Gastroesophageal sphincter (tissue), 4 donors: ENCODE results near the gene LAG3. TPM values are rescaled to one million over a fixed set of nuclear protein-coding genes. Genes with fewer than 3 reads are reported as not detected.

ENCODE experiments used
- ATAC-seq: fragments of 150-250 bp; one replicate; pipeline ENCODE4 v1.9.1; 2016; ENCODE audit warnings: mild to moderate bottlenecking, moderate library complexity
- H3K27ac ChIP-seq, 4 donors: fragments of 200-600 bp; sonication (generic) in 3 of 4; 1 replicate in 3 of 4; 2 replicates in 1 of 4; pipeline ENCODE4 v1.5.1; 2016 to 2019
- H3K27me3 ChIP-seq: fragments of 200-600 bp; sonication (generic); one replicate; pipeline ENCODE4 v1.5.1; 2019
- H3K36me3 ChIP-seq, 2 donors: fragments of 200-600 bp; sonication (generic); one replicate each; pipeline ENCODE4 v1.5.1; 2019; ENCODE audit warnings: control low read depth in 1 of 2
- H3K4me1 ChIP-seq, 3 donors: fragments of 200-600 bp; sonication (generic); 1 replicate in 2 of 3; 2 replicates in 1 of 3; pipeline ENCODE4 v1.5.1; 2016 to 2019; ENCODE audit warnings: control low read depth in 2 of 3
- H3K4me3 ChIP-seq, 2 donors: fragments of 200-600 bp; sonication (generic); one replicate each; pipeline ENCODE4 v1.5.1; 2019; ENCODE audit warnings: mild to moderate bottlenecking in 1 of 2, moderate library complexity in 1 of 2
- H3K9me3 ChIP-seq, 3 donors: fragments of 200-600 bp; sonication (generic); one replicate each; pipeline ENCODE4 v1.5.1; 2017 to 2019; ENCODE audit warnings: control low read depth in 2 of 3
- EP300 ChIP-seq: sonication (generic); formaldehyde crosslinking; IDR thresholded peaks from one replicate; pipeline ENCODE4 v1.6.1; 2017; ENCODE audit warnings: antibody characterized with exemption, mild to moderate bottlenecking
- POLR2A ChIP-seq, 2 donors: fragments of 450-650 bp; IDR thresholded peaks; one replicate each; pipeline ENCODE4 v1.6.1; 2017; ENCODE audit warnings: antibody characterized with exemption in 2 of 2, mild to moderate bottlenecking in 2 of 2, moderate library complexity in 1 of 2
- POLR2AphosphoS5 ChIP-seq: sonication (generic); formaldehyde crosslinking; IDR thresholded peaks from one replicate; pipeline ENCODE4 v1.6.1; 2017; ENCODE audit warnings: antibody characterized with exemption
- WGBS, 2 donors: methylation state at CpG; one replicate each; pipeline ENCODE4 v1.1.5; 2018; ENCODE audit warnings: low coverage in 1 of 2; 5-methylcytosine and 5-hydroxymethylcytosine counted together
- total RNA-seq, 4 donors: library from RNA; depleted of rRNA; stranded (reverse); fragments of >200 nt; gene quantifications; one replicate each; pipeline ENCODE4 v1.1.0, GENCODE V29; 2016
- TF ChIP-seq, protein P1 (sequence below), 4 experiments: fragments of 200-600 bp in 2 of 4; fragments of 450-650 bp in 2 of 4; sonication (generic) in 1 of 4; IDR thresholded peaks; one replicate each; pipeline ENCODE4 v1.5.1; 2017 to 2019; ENCODE audit warnings: antibody characterized with exemption in 4 of 4, mild to moderate bottlenecking in 2 of 4, moderate library complexity in 2 of 4

Gene LAG3
- total RNA-seq, 4 donors from 2014 or later = 0.30 to 3.0 (median 1.9) TPM

DNA sequence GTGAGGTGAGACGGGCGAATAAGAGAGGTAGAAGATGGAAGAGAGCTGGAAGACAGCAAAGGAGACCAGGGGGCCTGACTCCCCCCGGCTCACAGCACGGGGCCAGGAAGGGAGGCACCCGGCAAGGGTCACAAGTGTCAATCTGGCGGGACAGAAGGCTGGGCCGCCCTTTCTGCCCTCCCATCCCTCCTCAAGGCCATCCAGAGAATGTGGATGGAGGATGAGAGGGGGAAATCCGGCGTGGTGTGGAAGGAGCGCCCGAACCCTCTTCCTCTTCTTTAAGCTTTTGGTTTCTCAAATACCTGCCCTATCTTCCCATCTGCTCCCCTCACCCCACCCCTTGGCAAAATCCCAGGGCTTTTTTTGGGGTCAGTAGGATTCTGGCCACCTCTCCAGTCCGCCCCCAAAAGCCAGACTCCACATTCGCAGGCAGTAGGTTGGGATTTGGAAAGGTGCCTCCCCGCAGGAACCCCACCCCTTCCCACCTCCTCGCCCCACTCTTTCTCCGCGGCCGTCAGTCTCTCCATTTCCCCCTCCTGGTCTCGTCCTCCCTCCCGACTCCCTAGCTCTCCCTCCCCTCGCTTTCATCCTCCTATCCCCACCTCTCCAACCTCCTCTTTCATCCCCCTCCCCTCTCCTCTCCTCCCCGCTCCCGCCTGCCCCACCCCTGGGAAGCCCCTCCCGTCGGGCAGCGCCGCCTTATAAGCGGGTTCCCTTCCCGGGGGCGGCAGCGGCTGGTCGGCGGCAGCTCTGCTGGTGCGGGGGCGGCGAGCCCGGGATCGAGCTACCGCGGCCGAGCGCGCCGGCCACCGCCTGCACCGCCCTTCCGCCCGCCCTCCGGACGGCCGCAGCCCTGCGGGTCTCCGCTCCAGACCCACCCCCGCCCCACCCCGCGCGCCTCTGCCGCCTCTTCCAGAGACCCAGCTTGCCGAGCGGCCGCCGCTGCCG is 6.4 kb upstream of the LAG3 start, which contains the start of gene PTMS:
Gene PTMS, plus strand, starts transcription at position 730 of the 948 bp plus-strand sequence. CDS start 343 bp downstream, outside the sequence.
- Histone ChIP-seq H3K9me3 (no peaks in the 10 kb centered on the region), H3K27ac (peak within 1 kb of the TSS; percentile 89 to 99 (median 97)), H3K4me3 (peak within 1 kb of the TSS; percentile 57 to 91), H3K4me1 (peaks cover 0 to 72% (median 40%) of the 10 kb centered on the region in 3 donors), H3K36me3 (peaks cover 0 to 17% of the 10 kb centered on the region in 2 donors), H3K27me3 (no peaks in the 10 kb centered on the region)
- peak; percentile 66 for ATAC-seq
- TF ChIP-seq POLR2A (IDR thresholded peaks at IDR 0.05) (peak; percentile 92 to 94), POLR2AphosphoS5 (peak; percentile 89), EP300 (no peak)
- TF ChIP-seq, protein P1, sequence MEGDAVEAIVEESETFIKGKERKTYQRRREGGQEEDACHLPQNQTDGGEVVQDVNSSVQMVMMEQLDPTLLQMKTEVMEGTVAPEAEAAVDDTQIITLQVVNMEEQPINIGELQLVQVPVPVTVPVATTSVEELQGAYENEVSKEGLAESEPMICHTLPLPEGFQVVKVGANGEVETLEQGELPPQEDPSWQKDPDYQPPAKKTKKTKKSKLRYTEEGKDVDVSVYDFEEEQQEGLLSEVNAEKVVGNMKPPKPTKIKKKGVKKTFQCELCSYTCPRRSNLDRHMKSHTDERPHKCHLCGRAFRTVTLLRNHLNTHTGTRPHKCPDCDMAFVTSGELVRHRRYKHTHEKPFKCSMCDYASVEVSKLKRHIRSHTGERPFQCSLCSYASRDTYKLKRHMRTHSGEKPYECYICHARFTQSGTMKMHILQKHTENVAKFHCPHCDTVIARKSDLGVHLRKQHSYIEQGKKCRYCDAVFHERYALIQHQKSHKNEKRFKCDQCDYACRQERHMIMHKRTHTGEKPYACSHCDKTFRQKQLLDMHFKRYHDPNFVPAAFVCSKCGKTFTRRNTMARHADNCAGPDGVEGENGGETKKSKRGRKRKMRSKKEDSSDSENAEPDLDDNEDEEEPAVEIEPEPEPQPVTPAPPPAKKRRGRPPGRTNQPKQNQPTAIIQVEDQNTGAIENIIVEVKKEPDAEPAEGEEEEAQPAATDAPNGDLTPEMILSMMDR (IDR thresholded peaks at IDR 0.05) = no peak
- WGBS, 2 donors = 3 to 12% methylated on average over 16 of the region's 63 CpGs

DNA sequence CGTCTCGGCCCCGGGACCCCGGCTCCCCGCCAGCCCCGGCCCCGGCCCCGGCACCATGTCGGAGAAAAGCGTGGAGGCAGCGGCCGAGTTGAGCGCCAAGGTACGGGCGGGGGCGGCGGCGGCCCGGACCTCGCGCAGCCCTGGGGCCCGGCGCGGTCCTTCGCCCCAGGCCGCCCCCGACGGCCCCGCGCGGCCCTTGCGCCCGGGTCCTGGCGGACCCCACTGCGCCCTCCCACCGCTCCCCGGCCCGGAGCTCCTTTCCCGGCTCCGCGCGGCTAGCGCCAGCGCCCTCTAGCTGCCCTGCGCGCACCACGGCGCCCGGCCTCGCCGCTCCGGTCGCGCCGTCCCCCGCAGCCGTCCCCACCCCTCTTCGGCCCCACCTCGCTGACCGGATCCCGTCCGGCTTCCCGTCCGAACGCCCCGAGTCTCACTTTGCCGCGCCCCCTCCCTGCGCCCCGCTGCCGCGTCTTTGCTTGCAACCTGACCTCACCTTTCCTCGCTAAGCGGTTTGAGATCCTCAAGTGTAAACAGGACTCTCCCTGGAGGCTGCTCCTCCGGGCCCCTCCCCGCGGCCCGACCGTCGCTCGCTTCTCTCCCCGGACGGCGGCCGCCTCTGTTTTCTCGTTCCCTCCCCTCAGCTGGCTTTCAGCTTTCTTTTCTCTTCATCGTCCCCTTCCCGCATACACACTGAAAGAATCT is 5.5 kb upstream of the LAG3 start:
- Histone ChIP-seq H3K4me3 (peak overlapping the region; percentile 57 to 91), H3K4me1 (peaks cover 0 to 81% (median 47%) of the 10 kb centered on the region in 3 donors), H3K27ac (peak overlapping the region; percentile 89 to 99 (median 97)), H3K36me3 (peaks cover 0 to 22% of the 10 kb centered on the region in 2 donors), H3K27me3 (no peaks in the 10 kb centered on the region), H3K9me3 (no peaks in the 10 kb centered on the region)
- 0 to 1% methylated on average over 22 to 32 of the region's 88 CpGs for WGBS, 2 donors
- TF ChIP-seq EP300 (no peak), POLR2A (IDR thresholded peaks at IDR 0.05) (peak; percentile 15 to 16), POLR2AphosphoS5 (peak; percentile 35)
- TF ChIP-seq, protein P1 (IDR thresholded peaks at IDR 0.05) = peak in 3 of 4 experiments; percentile 85 to 87 (median 87)
- ATAC-seq = peak; percentile 63

DNA sequence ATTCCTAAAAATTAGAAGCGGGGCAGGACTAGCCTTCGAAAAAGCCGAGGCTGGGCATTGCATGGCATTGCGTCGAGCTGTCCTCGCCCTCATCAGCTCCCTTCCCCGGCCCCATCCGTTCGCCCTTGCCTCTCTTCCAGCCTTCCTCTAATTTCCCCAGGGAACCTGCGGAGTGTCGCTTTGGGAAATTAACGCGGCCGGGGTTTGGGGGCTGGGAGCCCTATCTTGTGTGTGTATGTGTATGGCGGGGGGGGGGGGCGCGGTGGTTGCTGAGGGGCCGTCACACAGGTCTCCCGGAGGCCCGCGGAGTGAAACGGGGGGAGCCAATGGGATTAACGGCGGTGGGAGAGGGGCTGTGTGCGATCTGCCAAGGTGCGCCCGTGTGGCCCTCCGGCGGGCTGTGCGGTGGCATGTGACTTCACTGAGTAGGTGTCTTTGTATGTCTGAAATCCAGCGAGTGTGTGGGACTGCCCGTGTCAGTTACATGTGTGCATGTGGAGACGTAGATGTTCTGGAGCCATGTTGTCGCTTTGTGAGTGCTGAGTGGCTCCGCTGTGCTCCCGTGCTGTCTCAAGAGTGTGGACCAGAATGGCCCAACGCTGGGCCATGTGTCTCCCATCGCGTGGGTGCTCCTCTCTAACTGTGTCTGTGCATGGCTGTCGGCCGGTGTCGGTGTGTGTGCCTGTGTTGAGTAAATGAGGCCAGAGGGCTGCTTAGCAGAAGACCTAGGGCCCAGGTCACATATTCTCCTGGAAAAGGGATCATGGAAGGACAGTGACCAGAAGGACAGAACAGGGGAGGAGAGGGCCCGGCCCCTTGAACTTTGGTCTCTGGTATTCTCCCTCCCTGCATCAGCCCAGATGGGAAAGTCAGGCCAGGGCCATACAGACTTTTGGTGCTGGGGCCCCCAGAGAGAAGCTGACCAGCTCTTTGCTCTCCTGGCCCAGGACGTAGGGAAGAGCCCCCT is 4.7 kb upstream of the LAG3 start:
- H3K9me3 ChIP-seq = no peaks in the 10 kb centered on the region
- peak overlapping the region; percentile 89 to 99 (median 97) for H3K27ac ChIP-seq
- no peak for TF ChIP-seq POLR2AphosphoS5
- TF ChIP-seq POLR2A (IDR thresholded peaks at IDR 0.05) = no peak
- TF ChIP-seq, protein P1 (IDR thresholded peaks at IDR 0.05) = no peak
- TF ChIP-seq EP300 = no peak
- no peaks in the 10 kb centered on the region for H3K27me3 ChIP-seq
- H3K36me3 ChIP-seq = peaks cover 0 to 22% of the 10 kb centered on the region in 2 donors
- peak overlapping the region; percentile 57 to 91 for H3K4me3 ChIP-seq
- 1 to 8% methylated on average over 16 to 19 of the region's 44 CpGs for WGBS, 2 donors
- no peak for ATAC-seq
- H3K4me1 ChIP-seq = peaks cover 0 to 88% (median 54%) of the 10 kb centered on the region in 3 donors

DNA sequence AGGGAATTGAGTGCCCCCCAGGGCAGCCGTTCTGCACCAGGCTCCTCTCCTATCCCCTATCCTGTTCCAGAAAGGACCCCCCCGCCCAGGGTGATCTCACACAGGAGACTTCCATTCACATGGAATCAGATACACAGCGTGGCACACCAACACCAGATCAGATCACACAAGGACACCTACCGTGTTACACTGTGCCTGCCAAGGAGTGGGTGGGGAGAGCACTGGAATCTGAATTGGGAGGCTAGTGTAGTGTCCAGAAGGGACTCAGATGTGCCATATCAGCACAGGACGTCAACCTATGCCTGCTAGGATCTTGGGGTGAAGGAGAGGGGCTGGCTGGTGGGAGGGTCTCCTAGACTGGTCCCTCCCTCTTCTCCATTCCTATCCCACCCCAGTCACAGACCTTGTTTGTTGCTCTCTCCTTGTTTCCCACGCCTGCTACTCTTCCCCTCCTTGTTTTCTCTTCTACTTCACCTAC is 3.8 kb upstream of the LAG3 start:
- no peak for TF ChIP-seq EP300
- TF ChIP-seq POLR2AphosphoS5 = no peak
- TF ChIP-seq, protein P1 (IDR thresholded peaks at IDR 0.05) = no peak
- TF ChIP-seq POLR2A (IDR thresholded peaks at IDR 0.05) = no peak
- H3K4me1 ChIP-seq = peaks cover 0 to 88% (median 51%) of the 10 kb centered on the region in 3 donors
- ATAC-seq = no peak
- H3K27me3 ChIP-seq = no peaks in the 10 kb centered on the region
- no peaks in the 10 kb centered on the region for H3K9me3 ChIP-seq
- H3K27ac ChIP-seq = peak overlapping the region in 3 of 4 donors; percentile 97 to 99 (median 97)
- H3K4me3 ChIP-seq = peak overlapping the region; percentile 57 to 91
- WGBS, 2 donors = 0 to 13% methylated on average over 1 to 5 of the region's 6 CpGs
- peaks cover 0 to 22% of the 10 kb centered on the region in 2 donors for H3K36me3 ChIP-seq
